GM23248 (cell line): ENCODE results near the gene AGPAT3. TPM values are rescaled to one million over a fixed set of nuclear protein-coding genes. Genes with fewer than 3 reads are reported as not detected.
A peak's percentile ranks its signal among the peaks of the same experiment; 100 is the strongest.

Experiments used
- DNase-seq: peaks from one replicate; pipeline ENCODE4 v3.0.0-alpha.2; 2015
- H2AFZ ChIP-seq: fragments of 200-600 bp; sonication (generic); 2 replicates; pipeline ENCODE4 v1.6.1; 2016; ENCODE audit warnings: antibody characterized with exemption
- H3F3A ChIP-seq: fragments of 200-600 bp; sonication (generic); 2 replicates; pipeline ENCODE4 v1.6.1; 2016; ENCODE audit warnings: mild to moderate bottlenecking, antibody characterized with exemption, mixed run types; ENCODE audit not compliant: insufficient read depth
- H3K27ac ChIP-seq: fragments of 200-600 bp; sonication (generic); 2 replicates; pipeline ENCODE4 v1.5.1; 2016; ENCODE audit warnings: mild to moderate bottlenecking
- H3K27me3 ChIP-seq: fragments of 200-600 bp; sonication (generic); replicated peaks from 2 replicates; pipeline ENCODE4 v1.6.1; 2016; ENCODE audit warnings: mild to moderate bottlenecking; ENCODE audit not compliant: insufficient read depth
- H3K36me3 ChIP-seq: fragments of 200-600 bp; sonication (generic); 2 replicates; pipeline ENCODE4 v1.6.1; 2016; ENCODE audit warnings: low read depth, mild to moderate bottlenecking
- H3K4me1 ChIP-seq: fragments of 200-600 bp; sonication (generic); 2 replicates; pipeline ENCODE4 v1.6.1; 2016; ENCODE audit warnings: mild to moderate bottlenecking; ENCODE audit not compliant: insufficient read depth
- H3K4me2 ChIP-seq: fragments of 200-600 bp; sonication (generic); one replicate; pipeline ENCODE4 v1.6.1; 2016; ENCODE audit warnings: mild to moderate bottlenecking; ENCODE audit not compliant: unreplicated experiment
- H3K4me3 ChIP-seq: fragments of 200-600 bp; sonication (generic); 2 replicates; pipeline ENCODE4 v1.5.1; 2016; ENCODE audit warnings: mild to moderate bottlenecking
- H3K79me2 ChIP-seq: fragments of 200-600 bp; sonication (generic); 2 replicates; pipeline ENCODE4 v1.6.1; 2016; ENCODE audit warnings: mild to moderate bottlenecking; ENCODE audit not compliant: insufficient read depth
- H3K9ac ChIP-seq: fragments of 200-600 bp; sonication (generic); 2 replicates; pipeline ENCODE4 v1.6.1; 2016; ENCODE audit warnings: mild to moderate bottlenecking
- H3K9me2 ChIP-seq: fragments of 200-600 bp; sonication (generic); 2 replicates; pipeline ENCODE4 v1.6.1; 2016; ENCODE audit warnings: mixed run types, mild to moderate bottlenecking, moderate library complexity; ENCODE audit not compliant: insufficient read depth
- H3K9me3 ChIP-seq: fragments of 200-600 bp; sonication (generic); one replicate; pipeline ENCODE4 v1.6.1; 2017; ENCODE audit warnings: low read depth
- H4K20me1 ChIP-seq: fragments of 200-600 bp; sonication (generic); 2 replicates; pipeline ENCODE4 v1.6.0; 2016; ENCODE audit not compliant: insufficient read depth
- EZH2 ChIP-seq: fragments of 200-600 bp; sonication (generic); IDR thresholded peaks from 2 replicates; pipeline ENCODE4 v1.6.1; 2018; ENCODE audit warnings: antibody characterized with exemption, mild to moderate bottlenecking; ENCODE audit not compliant: insufficient read depth, poor library complexity, severe bottlenecking
- EZH2phosphoT487 ChIP-seq: fragments of 200-600 bp; sonication (generic); IDR thresholded peaks from 2 replicates; pipeline ENCODE4 v1.6.1; 2018; ENCODE audit warnings: antibody characterized with exemption, moderate library complexity, mild to moderate bottlenecking, low read depth; ENCODE audit not compliant: insufficient read depth
- WGBS, 2 experiments: methylation state at CpG; one replicate each; pipeline ENCODE4 v1.1.6; 2015 to 2017; ENCODE audit warnings: low lambda C conversion rate in 2 of 2, low coverage in 1 of 2; ENCODE audit errors: missing lambda C conversion rate in 2 of 2; 5-methylcytosine and 5-hydroxymethylcytosine counted together
- in situ Hi-C: fragments of 300-500 bp; cut with MboI; formaldehyde crosslinking; loops from 2 replicates; pipeline ENCODE4 v1.15.0; 2020
- polyA plus RNA-seq: library from polyadenylated mRNA; unstranded; fragments of >200 nt; fragmentation: Nextera tagmentation; extraction: Ambion mirVana; gene quantifications from 2 replicates; pipeline ENCODE4 v1.2.1, GENCODE V29; 2016
- total RNA-seq: library from RNA; depleted of rRNA; stranded (reverse); fragments of >200 nt; shearing (Covaris generic); gene quantifications from 2 replicates; pipeline ENCODE4 v1.2.3, GENCODE V29; 2014

Gene AGPAT3
- total and polyA plus RNA-seq, 2 experiments from 2014 or later, result 12.3 to 29.3 TPM

DNA sequence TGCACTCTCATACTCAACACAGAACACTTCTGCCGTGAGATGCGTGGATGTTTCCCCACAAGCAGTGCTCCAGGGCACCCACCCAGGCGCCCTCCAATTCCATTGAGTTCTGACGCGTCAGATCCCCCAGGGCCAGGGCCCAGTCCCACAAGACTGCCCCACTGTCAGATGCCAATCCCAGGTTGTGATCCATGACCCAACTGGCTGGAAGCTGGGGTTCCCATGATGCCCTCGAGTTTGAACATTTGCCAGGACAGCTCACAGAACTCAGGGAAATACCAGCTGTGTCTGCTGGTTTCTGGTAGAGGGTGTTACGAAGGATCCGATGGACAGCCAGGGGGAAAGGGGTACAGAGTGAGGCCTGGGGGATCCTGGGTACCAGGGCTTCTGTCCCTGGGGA lies 58.4 kb downstream of the AGPAT3 start:
- Histone ChIP-seq H3K9me3 (no peaks in the 10 kb centered on the region), H3K79me2 (peaks cover 42% of the 10 kb centered on the region), H3K27me3 (no peaks in the 10 kb centered on the region), H2AFZ (no peak overlapping the region), H3K4me3 (no peak overlapping the region), H4K20me1 (no peaks in the 10 kb centered on the region; the same call in 1 of the 2 replicates), H3K27ac (no peak overlapping the region), H3F3A (no peaks in the 10 kb centered on the region), H3K4me2 (no peak overlapping the region), H3K9me2 (no peaks in the 10 kb centered on the region), H3K9ac (no peak overlapping the region), H3K4me1 (no peaks in the 10 kb centered on the region), H3K36me3 (no peaks in the 10 kb centered on the region)
- TF ChIP-seq EZH2 (no peak), EZH2phosphoT487 (no peak)
- WGBS, 2 experiments, result 65 to 67% methylated on average over 8 of the region's 8 CpGs
- DNase-seq, result peak; percentile 38
- in situ Hi-C loops, result loop anchor here (10.0 kb wide), 1 partner anchor 59 kb away; the partner anchor contains the start of gene AGPAT3

DNA sequence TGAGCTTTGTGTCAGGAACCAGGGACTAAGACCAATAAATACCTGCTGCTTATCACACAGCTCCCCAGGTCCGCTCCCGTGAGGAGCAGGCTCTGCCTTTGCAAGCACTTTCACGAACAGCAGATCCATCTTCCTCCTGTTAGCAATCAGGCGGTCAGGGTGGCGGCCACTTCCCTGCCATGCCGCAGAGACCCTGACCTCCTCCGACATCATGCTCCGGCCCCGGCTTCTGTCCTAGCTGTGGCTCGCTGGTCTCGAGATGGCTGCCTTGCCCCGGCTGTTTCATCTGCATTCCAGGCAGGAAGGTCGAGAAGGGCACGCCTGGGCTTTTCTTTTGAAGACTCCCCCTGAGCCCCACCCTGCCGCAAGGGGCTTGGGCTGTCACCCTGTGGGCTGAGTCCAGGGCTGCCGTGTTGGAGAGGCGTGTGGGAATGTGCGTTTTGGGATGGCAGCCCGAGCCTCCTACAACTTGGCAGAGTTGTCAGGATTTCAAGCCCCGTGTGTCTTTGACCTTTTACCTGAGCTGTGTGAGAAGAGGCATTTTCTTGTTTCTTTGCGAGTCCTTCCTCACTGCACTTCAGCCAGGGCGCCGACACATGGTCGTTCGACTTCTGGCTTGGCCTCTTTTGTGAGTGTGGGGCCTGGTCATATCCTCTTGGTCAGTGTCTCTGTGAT lies 59.5 kb downstream of the AGPAT3 start:
- no peaks in the 10 kb centered on the region for H4K20me1 ChIP-seq
- no peaks in the 10 kb centered on the region for H3K27me3 ChIP-seq
- H3K36me3 ChIP-seq, result no peaks in the 10 kb centered on the region
- H3K9me3 ChIP-seq, result no peaks in the 10 kb centered on the region
- TF ChIP-seq EZH2phosphoT487 (no peak), EZH2 (no peak)
- no peaks in the 10 kb centered on the region for H3K4me1 ChIP-seq
- H3K27ac ChIP-seq, result no peak overlapping the region
- no peak for DNase-seq
- no peak overlapping the region for H3K4me2 ChIP-seq
- H3K9ac ChIP-seq, result no peak overlapping the region
- no peak overlapping the region for H3K4me3 ChIP-seq
- in situ Hi-C loops, result loop anchor here (10.0 kb wide), 1 partner anchor 60 kb away; the partner anchor contains the start of gene AGPAT3
- peaks cover 30% of the 10 kb centered on the region for H3K79me2 ChIP-seq
- WGBS, 2 experiments, result 78 to 81% methylated on average over 25 of the region's 25 CpGs
- no peaks in the 10 kb centered on the region for H3F3A ChIP-seq
- H3K9me2 ChIP-seq, result no peaks in the 10 kb centered on the region
- no peak overlapping the region for H2AFZ ChIP-seq

DNA sequence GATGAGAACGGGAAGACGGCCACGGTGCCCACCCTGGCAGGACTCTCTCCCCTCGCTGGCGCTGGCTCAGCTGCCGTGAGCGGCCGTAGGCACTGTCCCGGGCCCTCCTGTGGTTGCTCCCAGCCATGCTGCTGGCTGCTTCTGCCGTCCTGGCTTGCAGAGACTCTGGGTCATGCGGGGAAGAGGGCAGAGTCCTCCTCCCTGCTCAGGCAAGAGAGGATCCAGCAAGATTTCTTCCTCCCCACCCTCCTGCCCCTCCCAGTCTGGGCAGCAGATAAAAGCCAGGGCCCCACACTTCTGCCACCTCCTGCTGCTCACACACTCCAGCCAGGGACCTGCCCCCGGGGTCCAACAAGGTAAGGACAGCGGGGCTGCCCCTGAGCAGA lies 60.1 kb downstream of the AGPAT3 start:
- Histone ChIP-seq H3K79me2 (peaks cover 25% of the 10 kb centered on the region), H3K4me1 (no peaks in the 10 kb centered on the region), H2AFZ (no peak overlapping the region), H3K9me2 (no peaks in the 10 kb centered on the region), H3K9ac (no peak overlapping the region), H3K4me2 (no peak overlapping the region), H3K27me3 (no peaks in the 10 kb centered on the region), H3K9me3 (no peaks in the 10 kb centered on the region), H3K36me3 (no peaks in the 10 kb centered on the region), H3K27ac (no peak overlapping the region), H4K20me1 (no peaks in the 10 kb centered on the region), H3K4me3 (no peak overlapping the region), H3F3A (no peaks in the 10 kb centered on the region)
- in situ Hi-C loops, result loop anchor here (10.0 kb wide), 1 partner anchor 60 kb away; the partner anchor contains the start of gene AGPAT3
- WGBS, 2 experiments, result 56 to 64% methylated on average over 12 to 13 of the region's 13 CpGs
- TF ChIP-seq EZH2phosphoT487 (no peak), EZH2 (no peak)
- DNase-seq, result no peak

DNA sequence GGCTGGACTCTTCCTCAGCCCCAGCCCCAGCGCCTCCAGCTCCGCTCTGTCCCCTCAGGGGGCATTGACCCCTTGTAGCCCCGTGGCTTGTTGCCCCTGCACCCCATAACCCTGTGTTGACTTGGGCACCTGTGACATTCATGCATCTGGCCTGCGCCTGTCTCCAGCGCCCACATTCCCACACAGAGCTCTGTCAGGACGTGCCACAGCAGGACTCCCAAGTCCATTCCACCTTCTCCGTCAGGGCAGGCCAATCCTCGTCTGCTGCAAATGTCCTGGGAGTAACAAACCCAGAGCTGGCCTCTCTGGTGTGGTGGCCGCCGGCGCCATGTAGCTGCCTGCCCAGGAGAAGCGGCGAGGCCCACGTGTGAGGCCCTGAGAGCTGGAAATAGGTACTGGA lies 60.6 kb downstream of the AGPAT3 start:
- no peak overlapping the region for H3K9ac ChIP-seq
- in situ Hi-C loops, result loop anchor here (10.0 kb wide), 1 partner anchor 61 kb away; the partner anchor contains the start of gene AGPAT3

More for the DNA sequence above, 60.6 kb downstream of the AGPAT3 start:
- Histone ChIP-seq H4K20me1 (no peaks in the 10 kb centered on the region), H3K27me3 (no peaks in the 10 kb centered on the region), H3K4me3 (no peak overlapping the region), H3K9me2 (no peaks in the 10 kb centered on the region), H2AFZ (no peak overlapping the region), H3K4me2 (no peak overlapping the region), H3K79me2 (peaks cover 23% of the 10 kb centered on the region), H3F3A (no peaks in the 10 kb centered on the region), H3K27ac (no peak overlapping the region), H3K4me1 (no peaks in the 10 kb centered on the region), H3K9me3 (no peaks in the 10 kb centered on the region), H3K36me3 (no peaks in the 10 kb centered on the region)
- 93 to 94% methylated on average over 14 of the region's 14 CpGs for WGBS, 2 experiments
- no peak for TF ChIP-seq EZH2phosphoT487
- TF ChIP-seq EZH2, result no peak
- DNase-seq, result no peak
